IPS-18a (cell line): ENCODE results near the gene DNMT1.

Source experiments
- H3K27ac ChIP-seq: one replicate; pipeline ENCODE4 v1.5.1; 2013; ENCODE audit warnings: low read length
- H3K27me3 ChIP-seq: one replicate; pipeline ENCODE4 v1.6.1; 2013; ENCODE audit warnings: mild to moderate bottlenecking, low read length; ENCODE audit not compliant: control insufficient read depth, insufficient read depth
- H3K36me3 ChIP-seq: one replicate; pipeline ENCODE4 v1.6.1; 2013; ENCODE audit warnings: low read depth, low read length; ENCODE audit not compliant: control insufficient read depth
- H3K4me1 ChIP-seq: one replicate; pipeline ENCODE4 v1.6.1; 2013; ENCODE audit warnings: low read depth, low read length; ENCODE audit not compliant: control insufficient read depth
- H3K4me3 ChIP-seq: one replicate; pipeline ENCODE4 v1.5.1; 2013; ENCODE audit warnings: low read length
- H3K9ac ChIP-seq: one replicate; pipeline ENCODE4 v1.6.1; 2013; ENCODE audit warnings: mild to moderate bottlenecking, low read length, moderate library complexity
- H3K9me3 ChIP-seq: one replicate; pipeline ENCODE4 v1.6.1; 2013; ENCODE audit warnings: low read depth, low read length; ENCODE audit not compliant: control insufficient read depth

DNMT1 gene

DNA sequence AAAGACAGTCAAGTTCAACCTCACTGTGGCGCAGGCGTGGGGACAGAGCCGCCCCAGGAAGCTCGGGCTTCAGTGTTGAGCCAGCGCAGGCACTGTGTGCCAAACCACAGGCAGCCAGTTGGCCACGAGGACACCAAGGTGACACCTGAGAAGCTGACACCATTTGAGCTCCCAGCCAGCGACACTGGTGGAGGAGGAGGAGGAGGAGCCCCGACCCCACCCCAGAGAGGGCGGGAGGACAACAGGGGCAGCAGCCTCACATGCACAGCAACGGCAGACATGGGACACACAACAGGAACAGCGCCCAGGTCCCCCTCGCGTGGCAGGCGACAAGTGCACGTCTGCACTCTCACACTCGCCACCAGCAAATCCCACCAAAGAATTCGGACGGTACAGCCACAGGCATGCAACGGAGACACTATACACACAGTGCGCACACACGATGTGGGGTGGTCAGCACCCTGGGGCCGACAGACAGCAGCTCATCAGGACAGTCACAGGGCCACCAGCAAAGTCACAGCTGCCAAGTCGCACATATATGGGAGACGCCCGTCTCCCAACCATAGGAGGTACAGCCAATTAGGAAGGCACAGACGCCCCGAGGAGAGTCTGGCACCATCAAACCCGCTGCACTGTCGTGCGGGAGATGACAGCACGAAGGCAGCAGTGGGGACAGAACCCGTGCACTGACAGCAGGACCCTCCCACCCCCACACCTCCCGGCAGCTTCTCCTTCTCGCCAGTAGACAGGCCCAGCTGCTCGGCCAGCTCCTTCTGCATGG is 78.5 kb downstream of the DNMT1 start:
- Histone ChIP-seq H3K27me3 (no peaks in the 10 kb centered on the region), H3K36me3 (peaks cover 33% of the 10 kb centered on the region), H3K9ac (no peak overlapping the region), H3K4me1 (peaks cover 4% of the 10 kb centered on the region), H3K9me3 (no peaks in the 10 kb centered on the region), H3K4me3 (no peak overlapping the region), H3K27ac (no peak overlapping the region)

DNA sequence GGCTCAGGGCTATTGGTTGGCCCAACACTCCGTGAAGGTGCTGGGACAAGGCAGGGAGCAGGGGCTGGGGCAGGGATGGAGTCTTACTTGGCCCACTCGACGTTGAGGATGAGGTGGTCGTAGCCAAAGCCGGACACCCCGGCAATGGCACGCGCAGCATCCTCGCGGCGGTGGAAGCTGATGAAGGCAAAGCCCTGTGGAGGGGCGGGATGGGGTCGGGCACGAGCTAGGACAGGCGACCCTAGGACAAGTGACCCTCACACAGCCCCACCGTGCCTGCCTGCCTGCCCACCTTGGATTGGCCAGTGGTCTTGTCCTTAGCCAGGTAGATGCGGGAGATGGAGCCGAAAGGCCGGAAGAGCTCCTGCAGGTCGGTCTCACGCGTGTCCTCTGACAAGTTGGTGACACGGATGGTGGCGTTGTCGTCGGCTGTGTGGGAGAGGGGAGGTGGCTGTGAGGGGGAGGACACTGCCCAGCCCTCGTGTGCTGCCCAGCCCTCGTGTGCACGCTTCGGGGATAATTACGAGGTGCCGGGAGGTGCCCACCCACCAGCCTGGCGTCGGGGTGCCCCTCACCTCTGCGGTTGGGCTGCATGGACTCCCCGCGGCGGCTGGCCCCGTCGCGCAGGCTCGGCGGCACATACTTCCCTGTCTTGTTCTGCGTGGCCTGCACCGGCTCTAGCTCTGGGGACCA is 79.2 kb downstream of the DNMT1 start:
- Histone ChIP-seq H3K9me3 (no peaks in the 10 kb centered on the region), H3K27me3 (no peaks in the 10 kb centered on the region), H3K4me1 (peaks cover 4% of the 10 kb centered on the region), H3K36me3 (peaks cover 39% of the 10 kb centered on the region), H3K4me3 (no peak overlapping the region), H3K27ac (no peak overlapping the region), H3K9ac (no peak overlapping the region)

DNA sequence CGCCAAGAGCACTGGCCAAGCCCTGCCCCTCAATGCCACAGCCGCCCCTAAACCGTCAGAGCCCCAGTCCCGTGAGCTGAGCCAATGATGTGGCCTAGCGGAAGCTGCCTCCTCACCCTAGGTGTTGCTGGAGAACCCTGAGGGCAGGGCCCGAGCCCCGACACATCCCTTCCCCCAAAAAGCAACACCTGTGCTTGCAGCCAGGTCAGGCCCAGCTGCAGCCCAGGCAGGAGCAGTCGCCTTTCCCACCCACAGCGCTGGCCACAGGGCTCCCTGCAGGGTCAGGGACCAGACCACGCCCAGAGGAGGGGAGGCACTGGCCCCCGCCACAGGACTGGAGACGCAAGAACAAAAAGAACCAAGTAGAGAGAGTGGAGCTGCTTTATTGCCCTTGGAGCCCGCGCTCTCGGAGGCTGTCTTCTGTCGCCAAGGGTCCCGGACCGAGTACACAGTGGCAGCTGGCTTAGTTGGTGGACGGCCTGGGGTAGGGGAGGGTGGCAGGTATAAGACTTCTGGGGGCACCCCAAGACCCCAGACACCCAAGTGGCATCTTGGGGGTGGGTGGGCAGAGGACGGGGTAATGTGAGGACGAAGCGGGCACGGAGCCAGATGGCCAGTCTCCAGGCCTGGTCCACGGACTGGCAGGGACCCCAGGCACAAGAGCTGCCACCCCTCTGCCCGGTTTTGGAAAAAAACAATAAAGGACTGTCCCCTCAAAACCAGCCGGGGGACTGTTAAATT is 79.9 kb downstream of the DNMT1 start:
- Histone ChIP-seq H3K4me1 (peaks cover 4% of the 10 kb centered on the region), H3K9me3 (no peaks in the 10 kb centered on the region), H3K27me3 (no peaks in the 10 kb centered on the region), H3K4me3 (no peak overlapping the region), H3K27ac (no peak overlapping the region), H3K36me3 (peaks cover 45% of the 10 kb centered on the region), H3K9ac (no peak overlapping the region)

DNA sequence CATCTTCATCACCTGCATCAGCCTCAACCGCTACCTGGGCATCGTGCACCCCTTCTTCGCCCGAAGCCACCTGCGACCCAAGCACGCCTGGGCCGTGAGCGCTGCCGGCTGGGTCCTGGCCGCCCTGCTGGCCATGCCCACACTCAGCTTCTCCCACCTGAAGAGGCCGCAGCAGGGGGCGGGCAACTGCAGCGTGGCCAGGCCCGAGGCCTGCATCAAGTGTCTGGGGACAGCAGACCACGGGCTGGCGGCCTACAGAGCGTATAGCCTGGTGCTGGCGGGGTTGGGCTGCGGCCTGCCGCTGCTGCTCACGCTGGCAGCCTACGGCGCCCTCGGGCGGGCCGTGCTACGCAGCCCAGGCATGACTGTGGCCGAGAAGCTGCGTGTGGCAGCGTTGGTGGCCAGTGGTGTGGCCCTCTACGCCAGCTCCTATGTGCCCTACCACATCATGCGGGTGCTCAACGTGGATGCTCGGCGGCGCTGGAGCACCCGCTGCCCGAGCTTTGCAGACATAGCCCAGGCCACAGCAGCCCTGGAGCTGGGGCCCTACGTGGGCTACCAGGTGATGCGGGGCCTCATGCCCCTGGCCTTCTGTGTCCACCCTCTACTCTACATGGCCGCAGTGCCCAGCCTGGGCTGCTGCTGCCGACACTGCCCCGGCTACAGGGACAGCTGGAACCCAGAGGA is 80.6 kb downstream of the DNMT1 start:
- Histone ChIP-seq H3K4me3 (no peak overlapping the region), H3K36me3 (peaks cover 52% of the 10 kb centered on the region), H3K27ac (no peak overlapping the region), H3K4me1 (peaks cover 4% of the 10 kb centered on the region), H3K9me3 (no peaks in the 10 kb centered on the region), H3K9ac (no peak overlapping the region), H3K27me3 (no peaks in the 10 kb centered on the region)

DNA sequence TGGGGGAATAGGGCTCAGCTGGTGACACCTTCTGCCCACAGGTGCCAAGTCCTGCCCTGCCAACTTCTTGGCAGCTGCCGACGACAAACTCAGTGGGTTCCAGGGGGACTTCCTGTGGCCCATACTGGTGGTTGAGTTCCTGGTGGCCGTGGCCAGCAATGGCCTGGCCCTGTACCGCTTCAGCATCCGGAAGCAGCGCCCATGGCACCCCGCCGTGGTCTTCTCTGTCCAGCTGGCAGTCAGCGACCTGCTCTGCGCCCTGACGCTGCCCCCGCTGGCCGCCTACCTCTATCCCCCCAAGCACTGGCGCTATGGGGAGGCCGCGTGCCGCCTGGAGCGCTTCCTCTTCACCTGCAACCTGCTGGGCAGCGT is 81.2 kb downstream of the DNMT1 start:
- Histone ChIP-seq H3K9ac (no peak overlapping the region), H3K36me3 (peaks cover 56% of the 10 kb centered on the region), H3K9me3 (no peaks in the 10 kb centered on the region), H3K4me1 (peaks cover 4% of the 10 kb centered on the region), H3K4me3 (no peak overlapping the region), H3K27ac (no peak overlapping the region), H3K27me3 (no peaks in the 10 kb centered on the region)

DNA sequence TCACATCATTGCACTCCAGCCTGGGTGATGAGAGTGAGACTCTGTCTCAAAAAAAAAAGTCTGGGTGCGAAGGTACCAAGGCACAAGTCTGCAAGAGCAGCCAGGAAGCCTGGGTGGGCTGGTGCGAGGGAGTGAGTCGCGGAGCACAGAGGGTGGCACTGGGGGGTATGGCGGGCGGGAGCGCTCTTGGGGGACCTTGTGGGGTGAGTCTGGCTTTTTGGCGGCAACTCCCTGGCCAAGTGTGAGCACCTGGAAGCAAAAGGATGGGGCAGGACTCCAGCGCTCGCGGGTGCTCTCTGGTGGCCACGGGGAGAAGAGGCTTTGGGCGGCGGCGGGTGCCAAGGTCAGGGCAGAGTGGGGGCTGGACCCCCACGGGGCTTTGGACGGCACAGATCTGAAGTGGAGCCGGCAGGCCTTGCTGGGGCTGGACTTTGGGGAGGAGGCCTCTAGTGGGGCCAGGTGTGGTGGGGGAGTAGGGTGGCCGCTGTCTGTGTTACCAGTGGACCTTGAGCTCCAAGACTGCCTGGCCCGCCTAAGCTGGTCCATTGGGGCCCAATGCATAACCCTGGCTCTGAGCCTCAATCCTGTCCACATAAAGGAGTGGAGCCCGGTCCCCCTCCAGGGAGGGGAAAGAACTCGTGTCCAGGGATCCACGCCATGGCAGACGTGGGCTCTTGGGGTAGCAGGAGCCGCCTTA is 81.7 kb downstream of the DNMT1 start:
- peaks cover 59% of the 10 kb centered on the region for H3K36me3 ChIP-seq
- H3K4me1 ChIP-seq, result peaks cover 4% of the 10 kb centered on the region
- no peaks in the 10 kb centered on the region for H3K9me3 ChIP-seq
- H3K27me3 ChIP-seq, result no peaks in the 10 kb centered on the region
- H3K27ac ChIP-seq, result no peak overlapping the region
- H3K4me3 ChIP-seq, result no peak overlapping the region
- no peak overlapping the region for H3K9ac ChIP-seq

DNA sequence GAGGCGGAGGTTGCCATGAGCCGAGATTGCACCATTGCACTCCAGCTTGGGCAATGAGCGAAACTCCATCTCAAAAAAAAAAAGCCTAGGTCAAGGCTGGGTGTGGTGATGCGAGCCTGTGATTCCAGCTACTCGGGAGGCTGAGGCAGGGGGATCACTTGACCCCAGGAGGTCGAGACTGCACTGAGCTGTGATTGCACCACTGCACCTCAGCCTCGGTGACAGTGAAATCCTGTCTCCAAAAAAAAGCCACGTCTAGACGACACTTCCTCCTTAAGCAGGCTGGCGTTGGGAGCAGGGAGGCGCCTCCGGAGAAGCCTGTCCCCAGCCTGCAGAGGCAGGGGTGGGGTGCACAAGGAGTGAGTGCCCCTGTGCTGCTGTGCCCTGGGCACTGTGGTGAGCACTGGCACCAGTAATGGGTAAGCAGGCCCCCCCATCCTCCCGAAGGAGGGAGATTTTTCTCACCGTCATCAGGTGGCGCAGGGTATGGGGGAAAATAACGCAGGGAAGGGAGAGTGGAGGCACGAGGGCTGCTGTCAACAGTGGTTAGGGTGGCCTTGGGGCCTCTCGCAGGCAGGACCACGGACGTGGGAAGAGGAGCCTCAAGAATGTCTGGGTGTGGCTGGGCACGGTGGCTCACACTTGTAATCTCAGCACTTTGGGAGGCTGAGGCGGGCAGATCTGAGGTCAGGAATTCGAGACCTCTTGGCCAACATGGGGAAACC is 82.6 kb downstream of the DNMT1 start:
- no peaks in the 10 kb centered on the region for H3K27me3 ChIP-seq
- H3K4me1 ChIP-seq, result peaks cover 5% of the 10 kb centered on the region
- no peaks in the 10 kb centered on the region for H3K9me3 ChIP-seq
- peaks cover 58% of the 10 kb centered on the region for H3K36me3 ChIP-seq
- no peak overlapping the region for H3K9ac ChIP-seq
- no peak overlapping the region for H3K4me3 ChIP-seq
- H3K27ac ChIP-seq, result no peak overlapping the region

DNA sequence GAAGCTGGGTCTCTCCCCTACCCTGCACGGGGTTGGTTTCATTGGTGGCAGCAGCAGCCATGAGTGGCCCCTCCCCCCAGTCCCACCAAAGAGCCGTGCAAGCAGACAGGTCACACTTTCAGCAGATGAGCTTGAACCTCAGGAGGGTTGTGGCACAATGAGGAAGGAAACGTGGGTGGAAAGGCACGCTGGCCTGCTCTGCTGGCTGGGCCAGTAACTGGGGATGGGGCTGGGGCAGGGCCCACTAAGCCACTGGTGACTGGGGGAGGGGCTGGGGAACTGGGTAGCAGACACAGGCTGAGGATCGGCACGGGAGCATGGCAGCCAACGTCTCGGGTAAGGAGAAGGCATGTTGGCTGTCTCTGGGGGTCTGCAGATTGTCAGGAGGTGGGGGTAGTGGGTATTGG is 83.3 kb downstream of the DNMT1 start, which contains the start of gene P2RY11:
Gene P2RY11, plus strand, starts transcription at position 289 of the 407 bp plus-strand sequence. Its CDS starts 29 bp downstream, at position 318.
- no peak within 1 kb of the TSS for H3K9ac ChIP-seq

DNA sequence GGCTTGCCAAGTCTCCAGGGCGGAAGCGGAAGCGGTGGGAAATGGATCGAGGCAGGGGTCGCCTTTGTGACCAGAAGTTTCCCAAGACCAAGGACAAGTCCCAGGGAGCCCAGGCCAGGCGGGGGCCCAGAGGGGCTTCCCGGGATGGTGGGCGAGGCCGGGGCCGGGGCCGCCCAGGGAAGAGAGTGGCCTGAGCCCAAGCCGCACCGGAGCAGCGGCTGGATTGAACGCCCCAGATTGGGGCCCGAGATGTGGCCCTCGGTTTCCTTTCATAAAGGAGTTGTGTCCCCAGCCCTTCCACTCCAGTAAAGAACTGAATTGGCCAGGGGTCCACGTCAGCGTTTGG is 83.8 kb downstream of the DNMT1 start:
- peaks cover 7% of the 10 kb centered on the region for H3K4me1 ChIP-seq
- no peak overlapping the region for H3K27ac ChIP-seq
- H3K4me3 ChIP-seq, result no peak overlapping the region
- no peak overlapping the region for H3K9ac ChIP-seq
- no peaks in the 10 kb centered on the region for H3K9me3 ChIP-seq
- H3K27me3 ChIP-seq, result no peaks in the 10 kb centered on the region
- peaks cover 46% of the 10 kb centered on the region for H3K36me3 ChIP-seq

More for the DNA sequence above, 83.3 kb downstream of the DNMT1 start, which contains the start of gene P2RY11:
- H3K9me3 ChIP-seq, result no peaks in the 10 kb centered on the region
- H3K4me3 ChIP-seq, result no peak within 1 kb of the TSS
- no peak within 1 kb of the TSS for H3K27ac ChIP-seq
- peaks cover 7% of the 10 kb centered on the region for H3K4me1 ChIP-seq
- peaks cover 50% of the 10 kb centered on the region for H3K36me3 ChIP-seq
- H3K27me3 ChIP-seq, result no peaks in the 10 kb centered on the region

DNA sequence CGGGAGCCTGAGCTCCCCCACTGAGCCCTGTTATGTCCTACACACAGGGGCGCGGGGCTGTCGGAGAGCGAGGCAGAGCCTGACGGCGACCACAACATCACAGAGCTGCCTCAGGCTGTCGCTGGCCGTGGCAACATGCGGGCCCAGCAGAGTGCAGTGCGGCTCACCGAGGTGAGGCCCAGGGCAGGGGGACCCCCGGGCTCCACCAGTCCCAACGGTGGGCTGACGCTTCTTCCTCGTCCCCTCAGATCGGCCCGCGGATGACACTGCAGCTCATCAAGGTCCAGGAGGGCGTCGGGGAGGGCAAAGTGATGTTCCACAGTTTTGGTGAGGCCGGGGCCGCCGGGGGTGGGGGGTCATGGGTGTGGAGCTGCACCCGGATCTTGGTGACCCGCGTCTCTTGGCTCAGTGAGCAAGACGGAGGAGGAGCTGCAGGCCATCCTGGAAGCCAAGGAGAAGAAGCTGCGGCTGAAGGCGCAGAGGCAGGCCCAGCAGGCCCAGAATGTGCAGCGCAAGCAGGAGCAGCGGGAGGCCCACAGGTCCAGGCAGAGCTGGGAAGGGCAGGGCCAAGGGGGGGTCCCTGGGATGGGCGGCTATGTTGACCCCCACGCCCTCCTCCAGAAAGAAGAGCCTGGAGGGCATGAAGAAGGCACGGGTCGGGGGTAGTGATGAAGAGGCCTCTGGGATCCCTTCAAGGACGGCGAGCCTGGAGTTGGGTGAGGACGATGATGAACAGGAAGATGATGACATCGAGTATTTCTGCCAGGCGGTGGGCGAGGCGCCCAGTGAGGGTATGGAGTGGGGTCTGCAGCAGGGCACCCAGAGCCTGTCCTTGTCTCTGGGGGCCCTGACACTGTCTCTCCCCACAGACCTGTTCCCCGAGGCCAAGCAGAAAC is 84.4 kb downstream of the DNMT1 start:
- Histone ChIP-seq H3K9ac (no peak overlapping the region), H3K27me3 (no peaks in the 10 kb centered on the region), H3K27ac (no peak overlapping the region), H3K36me3 (peaks cover 41% of the 10 kb centered on the region), H3K4me3 (no peak overlapping the region), H3K9me3 (no peaks in the 10 kb centered on the region), H3K4me1 (peaks cover 7% of the 10 kb centered on the region)
